ENCODE data around the gene FADS1.

FADS1 gene

GRCh38 chr11:61754534-61755482 lies 62.0 kb downstream of the FADS1 start:
- no peak for DNase-seq

DNA sequence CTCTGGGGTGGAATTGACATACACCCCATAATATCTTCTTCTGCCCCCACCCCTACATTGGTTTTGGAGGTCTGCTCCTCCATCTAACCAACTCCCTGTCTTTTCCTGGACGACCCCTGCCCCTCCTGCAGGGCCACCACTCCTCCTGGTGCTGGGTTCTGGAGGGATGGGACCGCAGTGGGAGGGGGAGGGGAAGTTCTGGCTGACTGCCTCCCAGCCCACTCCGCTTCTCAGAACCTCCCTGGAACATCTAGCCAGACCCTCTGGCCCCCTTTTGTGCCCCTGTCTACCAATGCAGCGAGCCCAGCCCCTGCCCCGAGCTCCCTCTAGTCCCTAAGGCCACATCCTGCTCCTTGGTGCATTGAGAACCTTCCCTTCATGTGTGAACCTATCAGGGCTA lies 63.1 kb downstream of the FADS1 start:
- no peak for DNase-seq

DNA sequence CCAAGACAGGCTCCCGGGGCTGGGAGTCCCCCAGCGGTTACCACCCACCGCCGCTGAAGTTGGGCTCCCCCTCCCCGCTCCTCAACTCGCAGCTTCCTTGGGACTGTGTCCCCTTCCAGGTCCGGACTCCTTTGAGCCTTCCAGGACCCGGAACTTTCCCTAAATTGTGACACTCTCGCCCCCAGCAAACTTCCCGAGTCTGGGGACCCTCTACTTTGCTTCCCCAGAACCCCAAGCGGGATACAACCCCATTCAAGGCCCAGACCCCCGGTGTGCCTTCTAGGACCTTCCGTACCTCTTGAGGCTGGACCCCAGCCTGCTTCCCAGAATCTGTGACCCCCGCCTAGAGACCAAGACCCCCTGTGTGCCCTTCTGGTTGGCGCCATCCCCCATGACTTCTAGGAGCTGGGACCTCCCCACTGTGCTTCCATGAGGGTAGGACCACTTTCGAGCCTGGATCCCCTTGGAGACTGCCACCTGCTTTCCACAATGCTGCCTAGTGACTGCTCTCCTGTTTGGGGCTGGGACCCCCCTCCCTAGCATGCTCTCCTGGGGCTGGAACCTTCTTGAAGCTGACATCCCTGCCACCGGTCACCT lies 63.8 kb downstream of the FADS1 start:
- no peak for DNase-seq

GRCh38 chr11:61752117-61752924 lies 64.5 kb downstream of the FADS1 start, which contains the start of gene MYRF:
TSS of gene MYRF (plus strand) at chr11:61752636. CDS start at chr11:61752745, 109 bp downstream.
- DNase-seq: peak; percentile 74 to 80

DNA sequence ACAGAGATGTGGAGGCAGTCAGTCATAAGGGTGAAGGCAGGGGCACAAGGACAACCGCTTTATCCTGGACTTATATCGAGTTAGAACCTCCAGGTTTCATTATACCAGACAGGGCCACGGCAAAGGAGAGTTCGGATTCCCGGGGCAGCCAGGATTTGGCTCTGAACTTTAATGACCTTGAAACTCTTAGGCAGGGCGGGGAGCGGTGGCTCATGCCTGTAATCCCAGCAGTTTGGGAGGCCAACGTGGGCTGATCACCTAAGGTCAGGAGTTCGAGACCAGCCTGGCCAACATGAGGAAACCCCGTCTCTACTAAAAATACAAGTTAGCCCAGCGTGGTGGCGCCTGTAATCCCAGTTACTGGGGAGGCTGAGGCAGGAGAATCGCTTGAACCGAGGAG lies 65.4 kb downstream of the FADS1 start:
- DNase-seq: no peak

- DNase-seq: no peak
These were observed 66.1 kb downstream of the FADS1 start for GRCh38 chr11:61750631-61751273.

All from activated T-cell treated with anti-CD3 and anti-CD28 coated beads, Interleukin-2, amount 50 U/mL, for 48 hours (primary cell).